ENCODE measurements around the gene FLOT1. TPM values are rescaled to one million over a fixed set of nuclear protein-coding genes. Genes with fewer than 3 reads are reported as not detected.
A peak's percentile ranks its signal among the peaks of the same experiment; 100 is the strongest.

Gene FLOT1
- polyA plus RNA-seq, 1 donor, result 94.5 TPM

- no peak for DNase-seq
- Histone ChIP-seq H3K4me3 (ENCODE audit: low read length) (peak overlapping the region; percentile 85), H3K27me3 (ENCODE audit: control insufficient read depth, insufficient read depth, low read length) (peaks cover 5% of the 10 kb centered on the region), H3K27ac (ENCODE audit: low read length) (peak overlapping the region; percentile 58), H3K9me3 (ENCODE audit: control insufficient read depth, low read depth, low read length) (peaks cover 7% of the 10 kb centered on the region), H3K4me1 (ENCODE audit: control insufficient read depth, insufficient read depth, low read length) (peaks cover 19% of the 10 kb centered on the region), H3K36me3 (ENCODE audit: control insufficient read depth, insufficient read depth, low read length) (no peaks in the 10 kb centered on the region)
- WGBS (ENCODE audit: insufficient coverage, low lambda C conversion rate), result 80% methylated on average over 1 of the region's 29 CpGs
Observed at GRCh38 chr6:30685157-30686008, 57.1 kb downstream of the FLOT1 start.

- no peak for DNase-seq
- Histone ChIP-seq H3K36me3 (ENCODE audit: control insufficient read depth, insufficient read depth, low read length) (peaks cover 3% of the 10 kb centered on the region), H3K27ac (ENCODE audit: low read length) (peak overlapping the region; percentile 46), H3K9me3 (ENCODE audit: control insufficient read depth, low read depth, low read length) (peaks cover 7% of the 10 kb centered on the region), H3K4me1 (ENCODE audit: control insufficient read depth, insufficient read depth, low read length) (peaks cover 17% of the 10 kb centered on the region), H3K27me3 (ENCODE audit: control insufficient read depth, insufficient read depth, low read length) (peaks cover 5% of the 10 kb centered on the region), H3K4me3 (ENCODE audit: low read length) (peak overlapping the region; percentile 85)
- WGBS (ENCODE audit: insufficient coverage, low lambda C conversion rate), result no CpG with 5 or more reads among the region's 21 CpGs
Observed at GRCh38 chr6:30684386-30685156, 57.9 kb downstream of the FLOT1 start.

- 71% methylated on average over 1 of the region's 2 CpGs for whole genome bisulfite sequencing (ENCODE audit: insufficient coverage, low lambda C conversion rate)
Observed at GRCh38 chr6:30683980-30684338, 58.5 kb downstream of the FLOT1 start.

GRCh38 chr6:30683183-30683979 lies 59.1 kb downstream of the FLOT1 start:
- Histone ChIP-seq H3K36me3 (ENCODE audit: control insufficient read depth, insufficient read depth, low read length) (peaks cover 7% of the 10 kb centered on the region), H3K9me3 (ENCODE audit: control insufficient read depth, low read depth, low read length) (peaks cover 7% of the 10 kb centered on the region), H3K4me3 (ENCODE audit: low read length) (peak overlapping the region; percentile 32), H3K27me3 (ENCODE audit: control insufficient read depth, insufficient read depth, low read length) (peaks cover 5% of the 10 kb centered on the region), H3K27ac (ENCODE audit: low read length) (peak overlapping the region; percentile 71), H3K4me1 (ENCODE audit: control insufficient read depth, insufficient read depth, low read length) (peaks cover 22% of the 10 kb centered on the region)
- DNase-seq, result no peak
- 63% methylated on average over 2 of the region's 7 CpGs for WGBS (ENCODE audit: insufficient coverage, low lambda C conversion rate)

More at GRCh38 chr6:30683980-30684338, 58.5 kb downstream of the FLOT1 start:
- no peak for DNase-seq
- peaks cover 5% of the 10 kb centered on the region for H3K27me3 ChIP-seq (ENCODE audit: control insufficient read depth, insufficient read depth, low read length)
- peaks cover 3% of the 10 kb centered on the region for H3K36me3 ChIP-seq (ENCODE audit: control insufficient read depth, insufficient read depth, low read length)
- peaks cover 7% of the 10 kb centered on the region for H3K9me3 ChIP-seq (ENCODE audit: control insufficient read depth, low read depth, low read length)
- H3K4me1 ChIP-seq (ENCODE audit: control insufficient read depth, insufficient read depth, low read length), result peaks cover 22% of the 10 kb centered on the region
- H3K4me3 ChIP-seq (ENCODE audit: low read length), result peak overlapping the region; percentile 32
- peak overlapping the region; percentile 22 for H3K27ac ChIP-seq (ENCODE audit: low read length)

GRCh38 chr6:30682143-30683117 lies 60.1 kb downstream of the FLOT1 start:
- Histone ChIP-seq H3K27me3 (ENCODE audit: control insufficient read depth, insufficient read depth, low read length) (peaks cover 5% of the 10 kb centered on the region), H3K36me3 (ENCODE audit: control insufficient read depth, insufficient read depth, low read length) (peaks cover 7% of the 10 kb centered on the region), H3K4me1 (ENCODE audit: control insufficient read depth, insufficient read depth, low read length) (peaks cover 18% of the 10 kb centered on the region), H3K9me3 (ENCODE audit: control insufficient read depth, low read depth, low read length) (peaks cover 5% of the 10 kb centered on the region), H3K4me3 (ENCODE audit: low read length) (peak overlapping the region; percentile 32), H3K27ac (ENCODE audit: low read length) (peak overlapping the region; percentile 71)
- DNase-seq, result peak; percentile 51 to 53
- WGBS (ENCODE audit: insufficient coverage, low lambda C conversion rate), result no CpG with 5 or more reads among the region's 11 CpGs

- no peak for DNase-seq
- Histone ChIP-seq H3K4me3 (ENCODE audit: low read length) (no peak overlapping the region), H3K27ac (ENCODE audit: low read length) (peak overlapping the region; percentile 1), H3K4me1 (ENCODE audit: control insufficient read depth, insufficient read depth, low read length) (peaks cover 16% of the 10 kb centered on the region), H3K27me3 (ENCODE audit: control insufficient read depth, insufficient read depth, low read length) (peaks cover 5% of the 10 kb centered on the region), H3K9me3 (ENCODE audit: control insufficient read depth, low read depth, low read length) (peaks cover 3% of the 10 kb centered on the region), H3K36me3 (ENCODE audit: control insufficient read depth, insufficient read depth, low read length) (peaks cover 13% of the 10 kb centered on the region)
- WGBS (ENCODE audit: insufficient coverage, low lambda C conversion rate), result 67% methylated on average over 1 of the region's 4 CpGs
Observed at GRCh38 chr6:30681766-30682142, 60.7 kb downstream of the FLOT1 start.

GRCh38 chr6:30679765-30680535 lies 62.5 kb downstream of the FLOT1 start:
- H3K27me3 ChIP-seq (ENCODE audit: control insufficient read depth, insufficient read depth, low read length), result no peaks in the 10 kb centered on the region
- H3K36me3 ChIP-seq (ENCODE audit: control insufficient read depth, insufficient read depth, low read length), result peaks cover 17% of the 10 kb centered on the region
- H3K4me3 ChIP-seq (ENCODE audit: low read length), result no peak overlapping the region
- no peak overlapping the region for H3K27ac ChIP-seq (ENCODE audit: low read length)
- WGBS (ENCODE audit: insufficient coverage, low lambda C conversion rate), result 100% methylated on average over 1 of the region's 7 CpGs
- H3K9me3 ChIP-seq (ENCODE audit: control insufficient read depth, low read depth, low read length), result no peaks in the 10 kb centered on the region
- H3K4me1 ChIP-seq (ENCODE audit: control insufficient read depth, insufficient read depth, low read length), result peaks cover 10% of the 10 kb centered on the region
- no peak for DNase-seq

GRCh38 chr6:30678964-30679726 lies 63.3 kb downstream of the FLOT1 start:
- no CpG with 5 or more reads among the region's 31 CpGs for WGBS (ENCODE audit: insufficient coverage, low lambda C conversion rate)
- Histone ChIP-seq H3K27ac (ENCODE audit: low read length) (no peak overlapping the region), H3K9me3 (ENCODE audit: control insufficient read depth, low read depth, low read length) (no peaks in the 10 kb centered on the region), H3K4me1 (ENCODE audit: control insufficient read depth, insufficient read depth, low read length) (peaks cover 10% of the 10 kb centered on the region), H3K4me3 (ENCODE audit: low read length) (no peak overlapping the region), H3K27me3 (ENCODE audit: control insufficient read depth, insufficient read depth, low read length) (no peaks in the 10 kb centered on the region), H3K36me3 (ENCODE audit: control insufficient read depth, insufficient read depth, low read length) (peaks cover 17% of the 10 kb centered on the region)
- DNase-seq, result peak; percentile 77 to 81
